ENCODE data around the gene ENKD1. TPM values are rescaled to one million over a fixed set of nuclear protein-coding genes. Genes with fewer than 3 reads are reported as not detected.

Gene ENKD1
- total and polyA plus RNA-seq, 2 experiments from 2014 or later, result 10.2 to 16.0 TPM

DNA sequence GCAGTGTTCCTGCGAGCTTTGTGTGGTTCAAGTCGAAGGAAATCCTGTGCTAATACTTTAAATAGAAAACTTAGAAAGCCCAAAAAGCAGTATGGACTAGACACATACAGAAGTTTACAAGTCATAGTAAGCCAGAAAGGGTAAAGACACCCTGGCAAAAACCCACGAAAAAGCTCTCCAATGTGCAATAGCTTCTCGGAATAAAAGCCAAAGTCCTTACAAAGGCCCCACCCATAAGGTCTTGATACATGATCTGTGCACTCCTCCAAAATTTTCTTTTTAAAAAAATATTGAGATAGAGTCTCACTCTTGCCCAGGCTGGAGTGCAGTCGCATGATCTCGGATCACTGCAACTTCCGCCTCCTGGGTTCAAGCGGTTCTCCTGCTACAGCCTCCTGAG is 10.4 kb upstream of the ENKD1 start:
- Histone ChIP-seq H3K36me3 (replicated peaks; ENCODE audit: insufficient read depth, low read depth) (no peaks in the 10 kb centered on the region), H3K79me2 (no peaks in the 10 kb centered on the region), H3K4me3 (no peak overlapping the region), H3K9me2 (replicated peaks; ENCODE audit: insufficient read depth) (no peaks in the 10 kb centered on the region), H3K27ac (no peak overlapping the region), H3K4me2 (no peak overlapping the region), H3K27me3 (no peaks in the 10 kb centered on the region), H3K4me1 (ENCODE audit: insufficient read depth) (peaks cover 7% of the 10 kb centered on the region), H3K9me3 (ENCODE audit: low read depth) (no peaks in the 10 kb centered on the region), H2AFZ (no peak overlapping the region), H4K20me1 (ENCODE audit: insufficient read depth, poor library complexity, severe bottlenecking) (no peaks in the 10 kb centered on the region)
- no peak for DNase-seq (ENCODE audit: low spot score)
- 84% methylated on average over 8 of the region's 8 CpGs for WGBS (ENCODE audit: low lambda C conversion rate, missing lambda C conversion rate)
- TF ChIP-seq EZH2 (IDR thresholded peaks at IDR 0.05; ENCODE audit: borderline replicate concordance) (no peak), EZH2phosphoT487 (IDR thresholded peaks at IDR 0.05; ENCODE audit: low read depth, severe bottlenecking, unreplicated experiment) (no peak)
- TF ChIP-seq, protein P1, sequence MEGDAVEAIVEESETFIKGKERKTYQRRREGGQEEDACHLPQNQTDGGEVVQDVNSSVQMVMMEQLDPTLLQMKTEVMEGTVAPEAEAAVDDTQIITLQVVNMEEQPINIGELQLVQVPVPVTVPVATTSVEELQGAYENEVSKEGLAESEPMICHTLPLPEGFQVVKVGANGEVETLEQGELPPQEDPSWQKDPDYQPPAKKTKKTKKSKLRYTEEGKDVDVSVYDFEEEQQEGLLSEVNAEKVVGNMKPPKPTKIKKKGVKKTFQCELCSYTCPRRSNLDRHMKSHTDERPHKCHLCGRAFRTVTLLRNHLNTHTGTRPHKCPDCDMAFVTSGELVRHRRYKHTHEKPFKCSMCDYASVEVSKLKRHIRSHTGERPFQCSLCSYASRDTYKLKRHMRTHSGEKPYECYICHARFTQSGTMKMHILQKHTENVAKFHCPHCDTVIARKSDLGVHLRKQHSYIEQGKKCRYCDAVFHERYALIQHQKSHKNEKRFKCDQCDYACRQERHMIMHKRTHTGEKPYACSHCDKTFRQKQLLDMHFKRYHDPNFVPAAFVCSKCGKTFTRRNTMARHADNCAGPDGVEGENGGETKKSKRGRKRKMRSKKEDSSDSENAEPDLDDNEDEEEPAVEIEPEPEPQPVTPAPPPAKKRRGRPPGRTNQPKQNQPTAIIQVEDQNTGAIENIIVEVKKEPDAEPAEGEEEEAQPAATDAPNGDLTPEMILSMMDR (IDR thresholded peaks at IDR 0.05; ENCODE audit: poor library complexity), result no peak

DNA sequence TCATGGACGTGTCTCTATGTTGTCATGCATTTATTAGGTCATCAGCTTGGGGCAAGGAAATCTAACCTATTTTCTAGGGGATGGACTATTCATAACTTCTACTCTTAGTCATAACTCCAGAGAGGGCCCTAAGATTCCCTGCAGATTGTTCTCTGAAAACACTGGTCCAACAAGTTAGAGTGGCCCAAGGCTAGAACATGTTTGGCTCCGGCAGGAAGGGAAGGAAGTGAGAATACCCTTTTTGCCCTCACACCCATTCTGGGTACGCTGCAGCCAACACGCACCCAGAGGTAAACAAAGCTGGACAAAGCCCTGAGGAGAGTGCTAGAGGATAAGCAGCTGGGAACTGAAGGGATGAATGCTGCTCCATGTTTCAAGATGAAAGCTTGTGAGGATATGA is 10.0 kb upstream of the ENKD1 start:
- Histone ChIP-seq H3K79me2 (no peaks in the 10 kb centered on the region), H3K36me3 (replicated peaks; ENCODE audit: insufficient read depth, low read depth) (no peaks in the 10 kb centered on the region), H2AFZ (no peak overlapping the region), H3K4me1 (ENCODE audit: insufficient read depth) (peaks cover 7% of the 10 kb centered on the region), H4K20me1 (ENCODE audit: insufficient read depth, poor library complexity, severe bottlenecking) (no peaks in the 10 kb centered on the region), H3K27ac (no peak overlapping the region), H3K9me3 (ENCODE audit: low read depth) (no peaks in the 10 kb centered on the region), H3K4me2 (no peak overlapping the region), H3K4me3 (no peak overlapping the region), H3K27me3 (no peaks in the 10 kb centered on the region), H3K9me2 (replicated peaks; ENCODE audit: insufficient read depth) (no peaks in the 10 kb centered on the region)
- 88% methylated on average over 4 of the region's 4 CpGs for WGBS (ENCODE audit: low lambda C conversion rate, missing lambda C conversion rate)
- TF ChIP-seq EZH2 (IDR thresholded peaks at IDR 0.05; ENCODE audit: borderline replicate concordance) (no peak), EZH2phosphoT487 (IDR thresholded peaks at IDR 0.05; ENCODE audit: low read depth, severe bottlenecking, unreplicated experiment) (no peak)
- TF ChIP-seq, protein P1 (IDR thresholded peaks at IDR 0.05; ENCODE audit: poor library complexity), result no peak
- no peak for DNase-seq (ENCODE audit: low spot score)

DNA sequence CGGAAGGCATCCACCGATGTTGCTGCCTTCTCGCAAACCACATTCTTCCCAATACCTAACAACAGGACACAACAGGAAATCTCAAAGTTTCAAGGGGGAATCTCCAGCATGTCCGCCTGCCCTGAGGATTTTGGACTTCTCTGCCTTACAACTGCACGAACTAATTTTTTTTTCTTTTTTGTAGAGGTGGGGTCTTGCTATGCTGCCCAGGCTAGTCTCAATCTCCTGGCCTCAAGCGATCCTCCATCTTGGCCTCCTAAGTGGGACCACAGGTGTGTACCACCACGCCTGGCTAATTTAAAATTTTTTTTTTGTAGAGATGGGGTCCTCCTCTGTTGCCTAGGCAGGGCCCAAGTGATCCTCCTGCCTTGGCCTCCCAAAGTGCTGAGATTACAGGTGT is 9.4 kb upstream of the ENKD1 start:
- no peak for DNase-seq (ENCODE audit: low spot score)
- H3K27ac ChIP-seq, result no peak overlapping the region
- TF ChIP-seq EZH2 (IDR thresholded peaks at IDR 0.05; ENCODE audit: borderline replicate concordance) (no peak), EZH2phosphoT487 (IDR thresholded peaks at IDR 0.05; ENCODE audit: low read depth, severe bottlenecking, unreplicated experiment) (no peak)
- TF ChIP-seq, protein P1 (IDR thresholded peaks at IDR 0.05; ENCODE audit: poor library complexity), result no peak

DNA sequence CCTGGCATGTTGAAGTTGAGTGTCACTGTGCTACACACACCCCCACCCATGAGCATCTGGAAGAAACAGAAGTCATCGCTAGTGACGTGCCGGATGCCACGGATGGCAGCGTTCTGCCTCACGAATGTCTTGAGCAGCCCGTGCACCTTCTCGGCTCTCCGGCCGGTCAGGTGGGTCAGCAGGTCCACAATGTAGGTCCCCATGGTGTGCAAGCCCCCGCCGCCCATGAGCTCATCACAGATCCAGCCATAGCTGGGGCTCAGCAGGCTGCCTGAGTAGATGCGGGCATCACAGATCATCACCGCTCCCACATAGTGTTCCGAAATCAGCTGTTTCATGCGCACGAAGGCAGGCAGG is 9.0 kb upstream of the ENKD1 start:
- H3K9me3 ChIP-seq (ENCODE audit: low read depth), result no peaks in the 10 kb centered on the region
- H3K27me3 ChIP-seq, result no peaks in the 10 kb centered on the region
- no peak overlapping the region for H3K27ac ChIP-seq
- peaks cover 7% of the 10 kb centered on the region for H3K4me1 ChIP-seq (ENCODE audit: insufficient read depth)
- WGBS (ENCODE audit: low lambda C conversion rate, missing lambda C conversion rate), result 98% methylated on average over 17 of the region's 17 CpGs
- no peak for DNase-seq (ENCODE audit: low spot score)
- H4K20me1 ChIP-seq (ENCODE audit: insufficient read depth, poor library complexity, severe bottlenecking), result no peaks in the 10 kb centered on the region
- TF ChIP-seq EZH2phosphoT487 (IDR thresholded peaks at IDR 0.05; ENCODE audit: low read depth, severe bottlenecking, unreplicated experiment) (no peak), EZH2 (IDR thresholded peaks at IDR 0.05; ENCODE audit: borderline replicate concordance) (no peak)
- TF ChIP-seq, protein P1 (IDR thresholded peaks at IDR 0.05; ENCODE audit: poor library complexity), result no peak
- H3K79me2 ChIP-seq, result no peaks in the 10 kb centered on the region
- no peaks in the 10 kb centered on the region for H3K9me2 ChIP-seq (replicated peaks; ENCODE audit: insufficient read depth)
- H3K4me3 ChIP-seq, result no peak overlapping the region
- H2AFZ ChIP-seq, result no peak overlapping the region
- no peaks in the 10 kb centered on the region for H3K36me3 ChIP-seq (replicated peaks; ENCODE audit: insufficient read depth, low read depth)
- no peak overlapping the region for H3K4me2 ChIP-seq

More for the DNA sequence above, 9.4 kb upstream of the ENKD1 start:
- H3K4me3 ChIP-seq, result no peak overlapping the region
- no peak overlapping the region for H3K4me2 ChIP-seq
- no peaks in the 10 kb centered on the region for H3K36me3 ChIP-seq (replicated peaks; ENCODE audit: insufficient read depth, low read depth)
- peaks cover 7% of the 10 kb centered on the region for H3K4me1 ChIP-seq (ENCODE audit: insufficient read depth)
- no peaks in the 10 kb centered on the region for H4K20me1 ChIP-seq (ENCODE audit: insufficient read depth, poor library complexity, severe bottlenecking)
- no peaks in the 10 kb centered on the region for H3K9me3 ChIP-seq (ENCODE audit: low read depth)
- no peak overlapping the region for H2AFZ ChIP-seq
- no peaks in the 10 kb centered on the region for H3K79me2 ChIP-seq
- 98% methylated on average over 7 of the region's 7 CpGs for WGBS (ENCODE audit: low lambda C conversion rate, missing lambda C conversion rate)
- H3K27me3 ChIP-seq, result no peaks in the 10 kb centered on the region
- no peaks in the 10 kb centered on the region for H3K9me2 ChIP-seq (replicated peaks; ENCODE audit: insufficient read depth)
